ENCODE measurements around the gene RTTN.

Gene RTTN

DNA sequence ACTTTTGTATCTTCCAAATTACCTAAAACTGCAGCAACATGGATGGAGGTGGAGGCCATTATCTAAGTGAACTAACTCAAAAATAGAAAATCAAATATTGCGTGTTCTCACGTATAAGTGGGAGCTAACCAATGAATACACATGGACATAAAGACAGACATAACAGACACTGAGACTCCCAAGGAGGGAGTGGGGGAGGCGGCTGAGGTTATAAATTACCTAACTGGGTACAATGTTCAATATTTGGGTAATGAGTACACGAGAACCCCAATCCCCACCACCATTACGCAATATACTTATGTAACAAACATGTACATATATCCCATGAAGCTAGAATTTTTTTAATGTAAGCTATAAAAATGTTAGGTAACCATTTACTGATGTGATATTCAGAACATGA lies 119.8 kb downstream of the RTTN start:
- DNase-seq = no peak

DNA sequence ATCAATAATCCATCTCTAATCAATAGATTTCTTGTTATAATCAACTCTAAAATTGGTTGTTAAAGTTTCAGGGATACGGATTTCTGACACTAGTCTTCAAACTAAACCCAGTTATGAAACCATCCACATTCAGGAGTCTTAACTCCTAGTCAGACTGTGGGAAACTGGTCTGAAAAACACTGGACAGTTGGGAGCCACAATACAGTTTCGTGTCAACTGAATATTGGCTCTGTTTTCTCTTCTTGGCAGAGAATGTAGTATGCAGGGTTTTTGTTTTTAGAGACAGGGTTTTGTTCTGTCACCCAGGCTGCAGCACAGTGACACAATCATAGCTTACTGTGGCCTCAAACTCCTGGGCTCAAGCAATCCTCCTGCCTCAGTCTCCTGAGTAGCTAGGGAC lies 123.1 kb downstream of the RTTN start:
- DNase-seq = no peak

DNA sequence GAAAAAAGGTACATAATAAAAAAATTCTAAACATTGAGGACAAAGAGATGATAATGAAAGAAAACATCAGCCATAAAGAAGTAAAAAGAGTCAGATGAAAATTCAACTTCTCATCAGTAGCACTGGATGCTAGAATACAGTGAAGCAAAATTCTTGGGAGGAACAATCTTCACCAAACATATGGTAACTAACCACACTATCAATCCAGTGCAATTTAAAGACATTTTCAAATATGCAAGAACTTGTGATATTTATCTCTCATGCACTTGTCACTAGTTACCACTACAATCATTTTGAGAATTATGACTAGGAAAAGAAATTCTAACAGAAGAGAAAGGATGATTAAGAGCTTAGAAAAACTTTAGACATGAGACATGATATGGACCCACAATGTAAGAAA lies 127.4 kb downstream of the RTTN start:
- no peak for DNase-seq

DNA sequence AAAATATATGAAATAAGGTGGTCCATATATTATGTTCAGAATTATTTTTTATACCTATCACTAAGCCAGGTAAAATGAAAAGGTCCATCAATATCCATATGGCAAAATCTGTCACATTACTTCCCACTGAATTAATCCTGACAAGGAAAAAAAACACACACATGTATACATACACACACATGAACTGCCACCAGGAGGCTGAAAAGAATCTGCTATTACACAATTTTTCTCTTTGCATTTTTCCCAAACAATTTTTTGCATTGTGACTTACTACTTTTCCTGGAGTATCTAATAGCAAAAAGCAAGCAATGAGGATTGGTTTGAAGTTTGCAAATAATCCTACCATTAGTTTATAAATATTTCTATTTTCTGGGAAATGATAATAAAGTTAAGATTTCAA lies 129.6 kb downstream of the RTTN start:
- no peak for DNase-seq

DNA sequence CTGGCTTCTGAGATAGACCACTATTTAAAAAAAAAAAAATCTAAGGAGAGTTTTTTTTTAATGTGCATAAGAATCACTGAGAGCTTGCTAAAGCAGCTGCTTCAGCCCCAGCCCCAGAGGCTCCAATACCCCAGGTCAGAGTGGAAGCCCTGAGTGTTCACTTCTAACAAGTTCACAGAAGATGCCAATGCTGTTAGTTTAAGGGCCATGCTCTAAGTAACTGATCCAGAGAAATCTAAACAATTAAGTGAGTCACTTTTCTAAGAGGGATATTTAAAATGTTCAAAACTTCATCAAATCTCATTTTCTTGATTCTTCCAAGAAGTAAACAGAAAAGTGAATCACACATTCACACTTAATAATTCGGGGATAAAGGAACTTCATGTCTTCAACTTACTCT lies 131.4 kb downstream of the RTTN start:
- no peak for DNase-seq

DNA sequence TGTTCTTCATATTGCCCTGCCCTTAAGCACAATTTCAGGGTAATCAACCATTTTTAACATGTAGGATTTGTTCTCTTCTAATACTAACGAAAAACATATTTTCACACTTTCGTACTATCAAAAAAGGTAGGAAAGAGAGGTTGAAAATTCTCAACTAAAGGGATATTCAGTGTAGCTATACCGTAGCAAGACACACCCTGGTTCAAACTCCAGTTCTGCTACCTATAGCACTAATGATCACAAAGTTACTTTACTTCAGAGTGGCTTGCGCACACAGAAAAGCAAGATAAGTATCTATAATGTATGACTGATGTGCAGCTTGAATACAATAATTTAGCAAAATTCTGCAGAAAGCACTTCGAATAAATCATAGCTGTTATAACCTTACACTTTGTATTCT lies 132.1 kb downstream of the RTTN start:
- DNase-seq = no peak

DNA sequence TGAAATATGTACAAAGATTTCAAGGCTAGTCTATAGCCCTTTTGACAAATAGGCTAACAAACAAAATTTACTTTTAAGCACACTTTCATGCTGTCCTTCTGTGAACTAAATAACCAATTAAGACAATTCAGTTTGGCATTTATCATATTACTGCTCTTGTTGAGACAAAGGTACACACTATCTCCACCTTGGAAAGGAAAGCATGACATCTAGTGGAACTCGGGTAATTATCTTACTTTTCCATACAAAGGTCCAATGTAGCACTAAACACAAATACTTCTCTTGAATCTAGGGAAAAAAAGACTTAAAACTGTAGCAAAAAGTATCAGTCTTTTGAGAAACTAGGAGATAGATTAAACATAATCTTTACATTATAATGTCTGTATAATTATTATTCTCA lies 132.8 kb downstream of the RTTN start:
- DNase-seq = no peak

DNA sequence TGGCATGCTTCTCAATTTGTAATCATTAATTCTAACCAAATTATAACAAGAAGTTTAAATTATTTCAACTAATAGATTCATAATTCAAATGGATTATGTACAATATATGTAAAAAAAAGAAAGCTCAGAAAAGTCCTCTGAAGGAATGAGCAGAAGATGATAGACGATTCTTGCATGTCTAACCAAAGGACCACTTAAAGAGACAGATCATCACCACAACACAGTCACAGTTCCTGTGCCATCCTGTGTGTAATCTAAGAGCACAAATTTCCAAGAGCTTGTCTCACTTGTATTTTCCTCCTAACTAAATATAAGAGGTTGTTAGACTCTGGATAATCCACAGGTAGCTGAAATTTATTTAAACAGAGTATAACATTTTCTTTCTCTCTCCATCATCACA lies 135.5 kb downstream of the RTTN start:
- DNase-seq = no peak

DNA sequence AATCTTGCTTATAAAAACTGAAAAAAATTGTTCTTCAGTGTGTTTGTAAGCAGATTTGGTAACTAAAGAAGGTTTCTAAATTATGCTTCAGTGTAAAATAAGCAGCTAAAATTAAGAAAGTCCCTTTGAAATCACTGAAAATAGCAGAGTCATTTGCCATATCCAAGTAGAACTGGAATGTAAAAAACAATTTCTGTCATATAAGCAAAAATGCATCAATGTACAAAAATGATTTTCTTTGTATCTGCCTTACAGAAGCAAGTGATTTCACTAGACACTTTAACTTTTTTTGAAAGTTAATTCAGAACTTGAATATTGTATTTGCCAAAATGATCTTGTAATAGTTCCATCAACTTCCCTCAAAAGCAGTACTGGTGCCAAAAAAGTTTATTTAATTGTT lies 136.1 kb downstream of the RTTN start:
- no peak for DNase-seq

DNA sequence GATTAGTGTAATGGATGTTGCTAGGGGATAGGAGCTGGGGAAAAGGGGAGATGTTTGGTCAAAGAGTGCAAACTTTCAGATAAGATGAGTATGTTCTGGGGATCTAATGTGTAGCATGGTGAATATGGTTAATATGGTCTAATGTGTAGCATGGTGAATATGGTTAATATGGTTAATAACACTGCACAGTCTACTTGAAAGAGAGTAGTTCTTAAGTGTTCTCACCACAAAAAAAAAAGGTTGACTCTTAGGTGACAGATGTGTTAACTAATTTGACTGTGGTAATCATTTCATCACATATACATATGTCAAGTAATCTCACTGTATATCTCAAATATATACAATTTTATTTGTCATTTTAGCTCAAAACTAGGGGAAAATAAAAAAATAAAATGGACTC lies 136.5 kb downstream of the RTTN start:
- no peak for DNase-seq

DNA sequence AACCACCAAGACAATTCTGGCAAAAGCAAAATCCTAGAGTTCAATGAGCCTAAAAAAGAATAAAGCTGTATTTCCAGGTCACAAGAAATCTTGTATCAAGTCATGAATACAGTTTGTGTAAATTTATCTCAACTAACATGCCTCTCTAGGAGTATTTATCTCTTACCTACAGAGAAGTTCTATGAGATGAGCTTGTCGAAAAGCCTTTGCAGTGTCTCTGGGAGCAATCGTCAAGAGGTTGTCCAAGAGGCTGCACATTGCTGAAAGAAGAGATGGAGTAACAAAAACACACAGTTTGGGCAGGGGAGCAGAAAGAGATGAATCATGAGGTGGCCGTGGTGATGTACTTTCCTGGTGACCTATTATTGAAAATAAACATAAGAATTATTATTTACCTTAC lies 145.8 kb downstream of the RTTN start:
- no peak for DNase-seq

DNA sequence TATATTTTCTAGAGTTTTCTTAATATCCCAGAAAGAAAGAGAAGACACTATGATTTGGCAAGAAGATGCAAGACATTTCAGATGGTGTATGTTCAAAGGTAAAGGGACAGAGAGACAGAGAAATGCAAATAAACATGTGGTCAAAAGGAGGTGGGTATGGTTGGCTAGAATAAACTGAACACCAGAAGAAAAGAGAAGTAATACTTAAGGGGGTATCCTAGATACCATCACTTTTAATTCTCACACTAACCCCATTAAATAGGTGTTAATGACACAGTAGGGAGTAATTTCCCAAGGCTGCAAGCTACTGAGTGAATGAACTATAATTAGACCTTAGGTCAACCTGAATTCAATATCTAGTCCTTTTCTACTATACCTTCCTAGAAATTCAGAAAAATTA lies 146.6 kb downstream of the RTTN start:
- no peak for DNase-seq

DNA sequence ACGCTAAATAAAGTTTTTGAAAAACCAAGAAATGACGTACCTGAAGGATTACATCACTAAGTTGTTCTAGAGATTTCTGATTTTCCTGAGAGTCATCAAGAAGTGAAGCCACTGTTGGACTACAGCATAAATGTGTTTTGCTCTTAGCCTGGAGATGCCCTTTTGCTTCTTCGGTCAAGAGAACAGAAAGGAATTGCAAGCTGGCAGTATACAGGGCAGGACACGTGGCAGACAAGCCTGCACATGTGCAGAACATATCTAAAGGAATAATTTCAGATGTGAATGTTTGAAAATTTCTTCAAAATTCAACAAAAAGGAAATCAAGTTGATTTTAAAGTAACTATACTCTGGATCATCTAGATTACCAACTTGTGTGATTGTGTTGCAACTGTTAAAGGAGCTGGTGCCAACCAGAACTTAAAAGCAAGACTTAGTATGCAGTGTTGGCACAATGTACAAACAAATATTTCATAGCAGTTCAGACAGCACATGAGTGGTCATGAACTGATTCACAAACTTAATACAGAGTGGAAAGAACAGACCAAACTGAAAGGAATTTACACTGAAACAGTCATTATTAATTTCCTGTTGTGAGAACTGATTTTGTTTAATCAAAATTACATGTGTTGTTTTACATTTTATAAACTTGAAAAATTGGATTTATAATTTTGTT lies 157.4 kb downstream of the RTTN start:
- no peak for DNase-seq

DNA sequence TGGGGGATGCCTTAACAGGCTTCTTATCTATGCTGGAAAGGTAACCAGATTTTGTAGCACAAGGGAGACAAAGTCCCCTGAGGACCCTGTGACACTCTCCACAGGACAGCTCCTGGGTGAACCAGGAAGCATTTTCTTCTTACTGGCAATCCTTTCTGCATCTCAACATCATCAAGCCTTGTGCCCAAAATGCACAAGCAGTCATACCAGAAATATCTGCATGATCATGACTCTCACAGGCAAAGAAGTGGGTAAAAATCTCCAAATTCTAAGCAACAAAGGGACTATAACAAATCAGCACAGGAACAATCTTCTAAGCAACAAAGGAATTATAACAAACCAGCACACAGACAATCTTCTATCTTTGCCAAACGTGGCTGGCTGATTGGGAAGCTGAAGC lies 158.7 kb downstream of the RTTN start:
- DNase-seq = no peak

DNA sequence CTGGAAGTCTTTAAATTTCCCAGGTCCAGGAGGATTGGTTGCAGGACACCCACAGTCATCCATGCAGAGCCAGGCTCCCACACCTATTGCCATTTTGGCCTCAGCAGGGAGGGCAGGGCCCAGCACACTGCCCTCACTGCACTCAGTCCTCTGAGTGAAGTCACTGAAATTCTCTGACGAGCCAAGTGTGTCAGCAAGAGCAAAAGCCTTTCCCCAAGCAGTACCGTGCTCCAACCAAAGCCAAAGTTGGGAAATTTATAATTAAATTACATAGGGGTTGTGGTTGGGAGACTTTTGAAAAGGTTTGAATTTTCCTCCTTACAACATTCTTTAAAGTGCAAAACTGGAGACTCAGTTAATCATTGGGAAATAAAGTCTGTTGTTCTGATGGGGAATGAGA lies 159.3 kb downstream of the RTTN start:
- no peak for DNase-seq

DNA sequence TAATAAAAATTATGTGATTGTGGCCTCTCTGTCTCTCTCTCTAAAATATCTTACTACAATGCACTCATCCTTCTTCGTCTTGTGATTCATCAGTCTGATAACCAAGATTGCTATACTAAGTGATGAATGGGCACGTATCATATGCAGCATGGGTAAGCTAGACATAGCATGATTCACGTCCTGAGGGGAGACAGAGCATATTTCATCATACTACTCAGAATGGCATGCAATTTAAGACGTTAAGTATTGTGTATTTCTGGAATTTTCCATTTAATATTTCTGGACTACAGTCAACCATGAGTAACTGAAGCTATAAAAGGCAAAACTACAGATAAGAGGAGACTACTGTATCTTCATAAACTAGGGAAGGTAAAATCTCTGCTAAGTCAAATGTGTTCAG lies 160.9 kb downstream of the RTTN start:
- no peak for DNase-seq

DNA sequence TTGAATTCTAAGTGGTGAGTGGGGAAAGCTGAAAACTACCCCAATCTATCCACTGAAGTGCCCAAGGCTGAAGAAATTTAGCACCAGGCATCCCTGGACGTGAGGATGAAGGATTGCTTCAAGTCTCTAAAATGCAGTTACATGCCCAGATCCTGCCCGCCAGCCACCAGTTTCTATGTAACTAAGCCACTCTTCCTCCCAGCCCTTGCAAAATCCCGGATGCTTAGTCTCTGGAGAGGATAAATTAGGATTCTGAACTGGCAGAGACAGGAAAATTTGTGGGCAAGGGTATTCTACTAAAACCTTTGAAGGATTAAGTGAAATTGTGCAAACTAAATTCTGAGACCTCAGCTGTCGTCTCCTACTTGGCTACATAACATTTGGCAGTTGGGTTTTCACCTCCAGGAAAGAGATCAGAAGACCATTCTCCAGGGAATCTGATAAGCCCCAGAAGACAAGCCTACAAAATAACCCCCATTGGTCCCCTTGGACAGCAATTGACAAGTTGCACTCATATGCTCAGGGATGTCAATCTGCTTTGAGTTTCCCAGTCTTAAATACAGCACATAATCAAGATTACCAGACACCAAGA lies 163.9 kb downstream of the RTTN start:
- no peak for DNase-seq

DNA sequence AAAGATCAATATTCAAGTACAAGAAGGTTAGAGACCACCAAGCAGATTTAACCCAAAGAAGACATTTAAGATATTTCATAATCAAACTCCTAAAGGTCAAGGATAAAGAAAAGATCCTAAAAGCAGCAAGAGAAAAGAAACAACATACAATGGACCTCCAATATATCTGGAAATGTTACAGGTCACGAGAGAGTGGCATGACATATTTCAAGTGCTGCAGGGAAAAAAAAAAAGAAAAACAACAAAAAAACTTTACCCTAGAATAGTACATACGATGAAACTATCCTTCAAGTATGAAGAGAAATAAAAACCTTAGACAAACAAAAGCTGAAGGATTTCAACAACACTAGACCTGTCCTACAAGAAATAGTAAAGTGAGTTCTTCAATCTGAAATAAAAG lies 166.3 kb downstream of the RTTN start:
- no peak for DNase-seq

DNA sequence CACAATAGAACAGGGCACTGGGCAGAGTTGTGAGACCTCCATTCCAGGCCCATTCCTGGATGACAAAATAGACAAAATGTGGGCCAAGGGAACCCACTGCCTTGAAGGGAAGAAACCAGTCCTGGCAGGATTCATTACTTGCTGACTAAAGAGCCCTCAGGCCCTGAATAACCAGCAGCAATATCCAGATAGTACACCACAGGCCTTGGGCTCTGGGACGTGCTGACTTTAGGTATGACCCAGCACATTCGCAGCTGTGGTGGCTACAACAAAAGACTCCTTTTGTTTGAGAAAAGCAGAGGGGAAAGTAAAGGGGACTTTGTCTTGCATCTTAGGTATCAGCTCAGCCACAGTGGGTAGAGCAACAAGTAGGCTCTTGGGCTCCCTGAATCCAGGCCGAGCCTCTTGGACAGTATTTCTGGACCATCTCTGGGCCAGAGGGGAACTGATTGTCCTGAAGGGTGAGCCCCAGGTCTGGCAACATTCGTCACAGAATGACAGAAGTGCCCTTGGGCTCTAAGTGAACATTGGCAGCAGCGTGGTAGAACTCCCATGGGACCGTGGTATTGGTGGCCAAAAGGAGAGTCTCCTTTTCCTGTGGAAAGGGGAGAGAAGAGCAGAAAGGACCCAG lies 167.9 kb downstream of the RTTN start:
- peak in 2 of 56 donors; percentile 3 to 35 for DNase-seq

DNA sequence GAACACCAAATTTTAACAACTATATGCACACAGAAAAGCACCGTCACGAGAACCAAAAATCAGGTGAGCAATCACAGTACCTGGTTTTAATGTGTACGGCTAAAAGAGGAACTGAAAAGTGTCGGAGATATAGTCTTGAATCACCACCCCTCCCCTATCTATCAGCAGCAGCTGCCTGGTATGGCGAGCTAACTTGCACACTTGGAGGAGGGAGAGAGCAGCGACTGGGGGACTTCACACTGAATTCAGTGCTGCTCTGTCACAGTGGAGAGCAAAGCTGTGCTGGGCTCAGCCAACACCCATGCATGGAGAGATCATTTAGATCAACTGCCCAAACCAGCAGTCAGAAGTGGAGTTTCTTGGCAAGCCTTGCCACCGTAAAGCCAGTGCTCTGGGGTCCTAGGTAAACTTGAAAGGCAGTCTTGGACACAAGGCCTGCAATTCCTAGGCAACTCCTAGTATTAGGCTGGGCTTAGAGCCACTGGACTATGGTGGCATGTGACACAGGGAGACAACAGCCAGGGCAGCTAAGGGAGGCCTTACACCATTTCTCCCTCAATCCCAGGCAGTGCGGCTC lies 168.6 kb downstream of the RTTN start:
- peak in 13 of 56 donors; percentile 1 to 38 (median 19) for DNase-seq

DNA sequence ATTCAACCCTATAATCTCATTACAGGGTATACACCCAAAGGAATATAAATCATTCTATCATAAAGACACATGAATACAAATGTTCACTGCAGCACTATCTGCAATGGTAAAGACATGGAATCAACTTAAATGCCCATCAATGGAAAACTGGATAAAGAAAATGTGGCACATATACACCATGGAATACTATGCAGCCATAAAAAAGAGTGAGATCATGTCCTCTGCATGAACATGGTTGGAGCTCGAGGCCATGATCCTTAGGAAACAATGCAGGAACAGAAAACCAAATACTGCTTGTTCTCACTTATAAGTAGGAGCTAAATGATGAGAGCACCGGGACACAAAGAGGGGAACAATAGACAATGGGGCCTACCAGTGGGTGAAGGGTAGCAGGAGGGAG lies 169.3 kb downstream of the RTTN start:
- DNase-seq = no peak

DNA sequence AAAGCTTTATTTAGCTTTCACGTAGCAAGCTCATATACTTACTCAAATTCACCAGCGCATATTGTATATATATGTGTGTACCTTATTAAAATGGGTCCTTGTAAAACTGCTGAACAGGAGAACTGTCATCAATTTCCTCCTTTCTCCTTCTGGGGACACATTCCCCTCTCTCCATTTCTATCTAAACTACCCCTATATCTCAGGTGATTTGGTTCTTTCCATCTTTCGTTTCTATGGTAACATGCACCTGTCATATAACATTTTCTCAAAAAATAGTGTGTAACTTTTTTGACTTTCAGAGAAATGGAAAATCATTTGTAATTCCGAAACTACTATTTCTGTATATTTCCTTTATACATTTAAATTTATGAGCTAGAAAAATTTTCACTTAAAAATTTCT lies 174.3 kb downstream of the RTTN start:
- no peak for DNase-seq

DNA sequence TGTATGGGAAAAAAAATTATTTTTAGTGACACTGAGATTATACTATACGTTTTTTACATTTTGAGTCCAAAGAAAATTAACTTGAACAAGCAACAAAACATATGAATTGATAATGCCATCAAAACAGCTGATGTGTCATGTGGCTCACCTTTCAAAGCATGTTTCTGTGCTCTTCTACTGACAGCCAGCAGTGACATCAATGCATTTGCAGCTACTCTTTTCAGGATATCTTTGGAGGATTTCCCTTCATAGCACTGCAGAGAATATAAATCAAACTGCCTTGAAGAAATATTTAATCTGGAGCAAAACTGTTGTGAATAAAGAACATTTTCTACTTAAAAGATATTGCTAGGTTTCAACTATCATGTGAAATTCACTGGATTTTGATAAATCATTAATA lies 174.8 kb downstream of the RTTN start:
- no peak for DNase-seq

Data from nucleus accumbens (tissue), 56 donors.